ENCODE measurements around the gene ITGAL.
A peak's percentile ranks its signal among the peaks of the same experiment; 100 is the strongest.

- no peak for TF ChIP-seq CTCF (IDR thresholded peaks at IDR 0.05 in 8 of 11, conservative IDR thresholded peaks at IDR 0.05 in 3 of 11)
- TF ChIP-seq POLR2AphosphoS5 (IDR thresholded peaks at IDR 0.05), result peak in 2 of 3 donors; percentile 4 to 28
- no peak for TF ChIP-seq POLR2A (IDR thresholded peaks at IDR 0.05)
Measured at GRCh38 chr16:30528799-30529457, 56.4 kb downstream of the ITGAL start.
